Omental fat pad (tissue), 4 donors: Measurements from ENCODE around the gene FGFRL1. TPM values are rescaled to one million over a fixed set of nuclear protein-coding genes. Genes with fewer than 3 reads are reported as not detected.

Source experiments
- ATAC-seq: fragments of 150-250 bp; one replicate; pipeline ENCODE4 v1.9.1; 2016; ENCODE audit warnings: mild to moderate bottlenecking, moderate library complexity; ENCODE audit not compliant: low FRiP score
- DNase-seq: peaks from one replicate; pipeline ENCODE4 v3.0.0-alpha.2; 2019; ENCODE audit warnings: low spot score
- CTCF ChIP-seq, 3 donors: fragments of 450-650 bp; IDR thresholded peaks; one replicate each; pipeline ENCODE4 v1.5.1; 2016 to 2017; ENCODE audit warnings: antibody characterized with exemption in 3 of 3, mild to moderate bottlenecking in 3 of 3, moderate library complexity in 2 of 3
- total RNA-seq, 4 donors: library from RNA; depleted of rRNA; stranded (reverse); fragments of >200 nt; gene quantifications; one replicate each; pipeline ENCODE4 v1.1.0, GENCODE V29; 2016

The FGFRL1 gene
- total RNA-seq, 4 donors from 2014 or later: 25.1 to 91.7 (median 68.8) TPM

- no peak for TF ChIP-seq CTCF (IDR thresholded peaks at IDR 0.05)
- DNase-seq (no peak), ATAC-seq (no peak)
These were observed 45.7 kb upstream of the FGFRL1 start for GRCh38 chr4:965766-966134.

GRCh38 chr4:966266-967112 is 44.9 kb upstream of the FGFRL1 start:
- no peak for TF ChIP-seq CTCF (IDR thresholded peaks at IDR 0.05)
- DNase-seq: no peak
- ATAC-seq: no peak

- ATAC-seq: no peak
- no peak for TF ChIP-seq CTCF (IDR thresholded peaks at IDR 0.05)
- no peak for DNase-seq
These were observed 44.0 kb upstream of the FGFRL1 start for GRCh38 chr4:967113-968104.

- ATAC-seq (no peak), DNase-seq (no peak)
- TF ChIP-seq CTCF (IDR thresholded peaks at IDR 0.05): no peak
These were observed 43.2 kb upstream of the FGFRL1 start for GRCh38 chr4:968221-968620.

GRCh38 chr4:968621-969394 is 42.6 kb upstream of the FGFRL1 start:
- ATAC-seq: no peak
- no peak for TF ChIP-seq CTCF (IDR thresholded peaks at IDR 0.05)
- no peak for DNase-seq

- no peak for ATAC-seq
- no peak for TF ChIP-seq CTCF (IDR thresholded peaks at IDR 0.05)
- DNase-seq: no peak
These were observed 41.2 kb upstream of the FGFRL1 start for GRCh38 chr4:970046-970745.
